OCI-LY7 (cell line): ENCODE data around the gene AQR.

Experiments
- EZH2phosphoT487 ChIP-seq: fragments of 200-600 bp; sonication (generic); IDR thresholded peaks from 2 replicates; pipeline ENCODE4 v1.6.1; 2018; ENCODE audit warnings: low read depth, borderline replicate concordance, mild to moderate bottlenecking, mixed run types, antibody characterized with exemption, low read length, moderate library complexity, mixed read lengths
- TF ChIP-seq, protein P1 (sequence below): fragments of 200-600 bp; sonication (generic); conservative IDR thresholded peaks from 2 replicates; pipeline ENCODE4 v1.5.1; 2014; ENCODE audit warnings: mild to moderate bottlenecking, antibody characterized with exemption, low read length, moderate library complexity, mixed read lengths

DNA sequence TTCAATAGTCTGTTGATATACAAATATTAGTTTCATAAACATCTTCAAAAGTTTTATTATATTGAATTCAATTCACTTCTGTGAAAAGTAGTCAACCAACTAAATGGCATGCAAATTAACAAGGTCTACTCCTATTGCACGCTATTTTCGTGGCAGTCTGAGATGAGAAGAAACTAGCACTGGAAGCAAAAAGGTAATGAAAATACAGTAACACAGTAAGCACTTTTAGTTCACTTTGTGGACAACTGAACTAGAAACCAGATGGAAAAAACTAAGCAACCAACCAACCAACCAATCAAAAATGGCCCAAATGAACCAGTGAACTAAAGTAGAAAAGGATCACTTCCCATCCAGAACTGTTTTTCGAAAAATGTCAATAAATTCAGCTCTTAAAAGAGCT, 118.5 kb downstream of the AQR start:
- TF ChIP-seq, protein P1, sequence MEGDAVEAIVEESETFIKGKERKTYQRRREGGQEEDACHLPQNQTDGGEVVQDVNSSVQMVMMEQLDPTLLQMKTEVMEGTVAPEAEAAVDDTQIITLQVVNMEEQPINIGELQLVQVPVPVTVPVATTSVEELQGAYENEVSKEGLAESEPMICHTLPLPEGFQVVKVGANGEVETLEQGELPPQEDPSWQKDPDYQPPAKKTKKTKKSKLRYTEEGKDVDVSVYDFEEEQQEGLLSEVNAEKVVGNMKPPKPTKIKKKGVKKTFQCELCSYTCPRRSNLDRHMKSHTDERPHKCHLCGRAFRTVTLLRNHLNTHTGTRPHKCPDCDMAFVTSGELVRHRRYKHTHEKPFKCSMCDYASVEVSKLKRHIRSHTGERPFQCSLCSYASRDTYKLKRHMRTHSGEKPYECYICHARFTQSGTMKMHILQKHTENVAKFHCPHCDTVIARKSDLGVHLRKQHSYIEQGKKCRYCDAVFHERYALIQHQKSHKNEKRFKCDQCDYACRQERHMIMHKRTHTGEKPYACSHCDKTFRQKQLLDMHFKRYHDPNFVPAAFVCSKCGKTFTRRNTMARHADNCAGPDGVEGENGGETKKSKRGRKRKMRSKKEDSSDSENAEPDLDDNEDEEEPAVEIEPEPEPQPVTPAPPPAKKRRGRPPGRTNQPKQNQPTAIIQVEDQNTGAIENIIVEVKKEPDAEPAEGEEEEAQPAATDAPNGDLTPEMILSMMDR: no peak
- no peak for TF ChIP-seq EZH2phosphoT487
